Islet of Langerhans (tissue), 1 donor: ENCODE results near the gene SATB2.

Source experiments
- FAIRE-seq: peaks from one replicate; lab custom pipeline; 2011; peaks lifted over from hg19 to GRCh38; lab: Jason Lieb, UNC

Gene SATB2

GRCh38 chr2:199257261-199258224 lies 200.2 kb downstream of the SATB2 start:
- FAIRE-seq = no peak

DNA sequence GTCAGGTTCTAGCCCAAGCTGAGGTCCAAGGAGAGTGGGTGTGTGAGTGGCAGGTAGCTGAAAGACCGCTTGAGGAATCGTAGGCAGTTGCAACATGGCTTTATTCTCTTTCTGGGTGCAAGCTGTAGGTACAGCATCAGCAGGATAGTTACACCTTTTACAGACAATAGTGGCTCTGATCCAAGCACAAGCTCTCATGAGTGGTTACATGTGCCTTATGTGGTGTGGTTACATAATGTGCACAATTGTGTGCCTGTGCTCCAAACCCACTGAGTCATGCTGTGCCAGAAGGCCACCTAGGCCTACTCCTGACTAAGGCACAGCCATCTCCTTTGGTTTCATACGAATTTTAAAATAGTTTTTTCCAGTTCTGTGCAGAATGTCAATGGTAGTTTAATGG lies 227.6 kb downstream of the SATB2 start:
- FAIRE-seq = no peak

- no peak for FAIRE-seq
These were observed 228.6 kb downstream of the SATB2 start for GRCh38 chr2:199228887-199229819.

DNA sequence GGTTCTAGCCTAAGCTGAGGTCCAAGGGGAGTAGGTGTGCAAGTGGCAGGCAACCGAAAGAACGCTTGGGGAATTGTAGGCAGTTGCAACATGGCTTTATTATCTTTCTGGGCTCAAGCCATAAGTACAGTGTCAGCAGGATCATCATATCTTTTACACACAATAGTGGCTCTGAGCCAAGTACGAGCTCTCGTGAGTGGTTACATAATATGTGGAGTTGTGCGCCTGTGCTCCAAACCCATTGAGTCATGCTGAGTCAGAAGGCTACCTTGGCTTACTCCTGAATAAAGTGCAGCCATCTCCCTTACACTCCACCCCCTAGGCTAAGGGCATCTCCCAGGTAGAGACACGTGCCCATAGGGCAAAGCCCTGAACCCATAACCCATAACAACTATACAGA lies 233.9 kb downstream of the SATB2 start:
- FAIRE-seq = no peak

- FAIRE-seq = no peak
These were observed 236.8 kb downstream of the SATB2 start for GRCh38 chr2:199220920-199221319.

GRCh38 chr2:199219551-199219950 lies 238.2 kb downstream of the SATB2 start:
- no peak for FAIRE-seq
